K562 (cell line): ENCODE results near the gene SGMS1. TPM values are rescaled to one million over a fixed set of nuclear protein-coding genes. Genes with fewer than 3 reads are reported as not detected.

Experiments used
- ATAC-seq: fragments of 200-7000 bp; cut with Tn5 transposase; 3 replicates; pipeline ENCODE4 v1.9.1; 2020; ENCODE audit warnings: moderate library complexity
- BruUV-seq: library from RNA; stranded (reverse); fragments of 400-500 nt; replicated peaks from 2 replicates; lab custom pipeline; 2021; lab: Mats Ljungman, UMichigan
- CTCF ChIA-PET: fragments of 300-600 bp; formaldehyde crosslinking; extraction: SDS; loops from one replicate; lab custom pipeline; 2021; ENCODE audit warnings: low intra/inter-chr PET ratio; lab: Yijun Ruan, JAX
- POLR2A ChIA-PET: fragments of 300-600, 350-650 bp; sonication (Branson Sonifier 250); formaldehyde crosslinking; extraction: SDS; loops from one replicate; lab custom pipeline; 2021; ENCODE audit warnings: antibody characterized with exemption, inconsistent platforms; lab: Yijun Ruan, JAX
- DNase-seq, 4 experiments: peaks; one replicate each; pipeline versions ENCODE4 v3.0.0 to v3.0.0-alpha.2; 2011 to 2018; ENCODE audit warnings: low spot score in 3 of 4, mixed read lengths in 3 of 4; ENCODE audit errors: extremely low read depth in 1 of 4
- FAIRE-seq: peaks from 2 replicates; lab custom pipeline; 2011; peaks lifted over from hg19 to GRCh38; lab: Jason Lieb, UNC
- H2AFZ ChIP-seq: 2 replicates; pipeline ENCODE4 v1.6.0; 2011; ENCODE audit warnings: low read depth, low read length, control low read depth, inconsistent platforms
- H3K27ac ChIP-seq: fragments of 200-600 bp; 3 replicates; pipeline ENCODE4 v1.8.0; 2011; ENCODE audit warnings: low read depth, mild to moderate bottlenecking, control low read depth, inconsistent platforms, low read length, moderate library complexity, mixed read lengths; ENCODE audit errors: extremely low read depth
- H3K27me3 ChIP-seq, 2 experiments: fragments of 300-600 bp in 1 of 2; 2 replicates in 1 of 2; 3 replicates in 1 of 2; pipeline versions ENCODE4 v1.6.0 to v1.8.0; 2011; ENCODE audit warnings: inconsistent platforms in 2 of 2, low read length in 2 of 2, mild to moderate bottlenecking in 1 of 2, mixed read lengths in 1 of 2, moderate library complexity in 1 of 2; ENCODE audit not compliant: control insufficient read depth in 2 of 2, insufficient read depth in 2 of 2
- H3K36me3 ChIP-seq: fragments of 300-600 bp; 3 replicates; pipeline ENCODE4 v1.8.0; 2011; ENCODE audit warnings: mild to moderate bottlenecking, low read length, inconsistent platforms; ENCODE audit not compliant: control insufficient read depth, insufficient read depth
- H3K4me1 ChIP-seq, 2 experiments: fragments of 200-600 bp in 1 of 2; replicated peaks in 1 of 2; 2 replicates in 1 of 2; 3 replicates in 1 of 2; pipeline versions ENCODE4 v1.5.1 to v1.8.0; 2011; ENCODE audit warnings: inconsistent platforms in 2 of 2, low read length in 2 of 2, mild to moderate bottlenecking in 1 of 2, mixed read lengths in 1 of 2, moderate library complexity in 1 of 2; ENCODE audit not compliant: control insufficient read depth in 2 of 2, insufficient read depth in 2 of 2
- H3K4me2 ChIP-seq: 2 replicates; pipeline ENCODE4 v1.6.1; 2011; ENCODE audit warnings: low read length, control low read depth, inconsistent platforms, mixed read lengths; ENCODE audit not compliant: insufficient read depth
- H3K4me3 ChIP-seq: fragments of 200-600 bp; sonication (generic), shearing (Covaris generic); 2 replicates; pipeline ENCODE4 v1.5.1; 2016; ENCODE audit warnings: control low read depth, inconsistent platforms
- H3K79me2 ChIP-seq: fragments of 200-600 bp; 3 replicates; pipeline ENCODE4 v1.8.0; 2011; ENCODE audit warnings: low read length, inconsistent platforms; ENCODE audit not compliant: control insufficient read depth, insufficient read depth
- H3K9ac ChIP-seq, 2 experiments: 2 replicates each; pipeline versions ENCODE4 v1.6.0 to v1.6.1; 2011; ENCODE audit warnings: low read depth in 2 of 2, low read length in 2 of 2, control low read depth in 1 of 2, inconsistent platforms in 1 of 2, mild to moderate bottlenecking in 1 of 2, mixed read lengths in 1 of 2; ENCODE audit not compliant: insufficient read depth in 1 of 2
- H3K9me1 ChIP-seq: one replicate; pipeline ENCODE4 v1.6.0; 2011; ENCODE audit warnings: inconsistent platforms, mild to moderate bottlenecking, low read length, moderate library complexity; ENCODE audit not compliant: control insufficient read depth, insufficient read depth
- H3K9me3 ChIP-seq: replicated peaks from 2 replicates; pipeline ENCODE4 v1.5.1; 2011; ENCODE audit warnings: low read depth, low read length, inconsistent platforms; ENCODE audit not compliant: control insufficient read depth, insufficient read depth
- H4K20me1 ChIP-seq: replicated peaks from 2 replicates; pipeline ENCODE4 v1.6.1; 2011; ENCODE audit warnings: low read length, inconsistent platforms, mixed read lengths; ENCODE audit not compliant: control insufficient read depth, insufficient read depth
- KLF13 ChIP-seq: fragments of 450-650 bp; IDR thresholded peaks from 2 replicates; pipeline ENCODE4 v1.6.1; 2016; ENCODE audit warnings: missing genetic modification characterization, low read depth, mild to moderate bottlenecking, missing compliant biosample characterization, moderate library complexity, borderline replicate concordance
- LARP7 ChIP-seq: fragments of 450-650 bp; IDR thresholded peaks from 2 replicates; pipeline ENCODE4 v1.6.1; 2016
- MBD2 ChIP-seq: sonication (generic); IDR thresholded peaks from 2 replicates; pipeline ENCODE4 v1.6.1; 2016; ENCODE audit warnings: low read depth, borderline replicate concordance
- MITF ChIP-seq: IDR thresholded peaks from 2 replicates; pipeline ENCODE4 v1.6.1; 2014; ENCODE audit warnings: antibody characterized with exemption
- NR0B1 ChIP-seq: fragments of 450-650 bp; IDR thresholded peaks from one replicate; pipeline ENCODE4 v1.6.1; 2018; ENCODE audit warnings: mild to moderate bottlenecking, moderate library complexity; ENCODE audit not compliant: partially characterized antibody
- TGIF2 ChIP-seq: sonication (generic); formaldehyde crosslinking; IDR thresholded peaks from 2 replicates; pipeline ENCODE4 v1.8.1; 2022; ENCODE audit warnings: mild to moderate bottlenecking, missing genetic modification reagents, moderate library complexity
- TOE1 ChIP-seq, 2 experiments: fragments of 450-650 bp in 1 of 2; sonication (generic) in 1 of 2; formaldehyde crosslinking in 1 of 2; IDR thresholded peaks; 2 replicates each; pipeline versions ENCODE4 v1.7.1 to v1.8.0; 2016 to 2022; ENCODE audit warnings: borderline replicate concordance in 2 of 2, mild to moderate bottlenecking in 2 of 2, antibody characterized with exemption in 1 of 2, inconsistent platforms in 1 of 2, low read depth in 1 of 2, missing genetic modification reagents in 1 of 2, moderate library complexity in 1 of 2
- ZNF592 ChIP-seq: fragments of 450-650 bp; IDR thresholded peaks from 2 replicates; pipeline ENCODE4 v1.6.1; 2017; ENCODE audit warnings: antibody characterized with exemption, mild to moderate bottlenecking
- ZNF76 ChIP-seq: fragments of 250-450 bp; sonication (Bioruptor Pico); IDR thresholded peaks from 2 replicates; pipeline ENCODE4 v1.4.0; 2020; ENCODE audit warnings: mild to moderate bottlenecking, moderate library complexity, borderline replicate concordance
- WGBS: fragments of 100-300 bp; shearing (Covaris generic); methylation state at CpG from one replicate; pipeline ENCODE4 v1.1.6; 2016; ENCODE audit warnings: low coverage, mixed read lengths; ENCODE audit not compliant: insufficient coverage; ENCODE audit errors: missing lambda C conversion rate; 5-methylcytosine and 5-hydroxymethylcytosine counted together
- in situ Hi-C: fragments of 300-500 bp; cut with MboI; formaldehyde crosslinking; loops from 4 replicates; pipeline ENCODE4 v1.15.0; 2018; ENCODE audit warnings: inconsistent platforms, mixed read lengths
- intact Hi-C: fragments of 100-400 bp; cut with micrococcal nuclease; formaldehyde crosslinking; loops from 2 replicates; pipeline ENCODE4 v1.14.2; 2022
- polyA plus RNA-seq, 8 experiments: library from polyadenylated mRNA; depleted of rRNA in 4 of 8; stranded (reverse) in 5 of 8; unstranded in 3 of 8; fragments of >200 nt; fragmentation: Nextera tagmentation in 2 of 8; fragmentation: Illumina TruSeq in 1 of 8; extraction: Ambion mirVana in 2 of 8; extraction: Trizol in 1 of 8; gene quantifications; 2 replicates each; pipeline versions ENCODE4 v1.2.1 to v1.2.3, GENCODE V29; 2011 to 2014; ENCODE audit warnings: inconsistent platforms in 1 of 8, missing spikeins in 1 of 8
- total RNA-seq, 7 experiments: library from RNA; depleted of rRNA in 6 of 7; stranded (reverse); fragments of >200 nt in 6 of 7; fragmentation: Illumina TruSeq in 2 of 7; extraction: Trizol in 2 of 7; gene quantifications; 2 replicates each; pipeline versions ENCODE4 v1.2.1 to v1.2.3, GENCODE V29; 2011 to 2021; ENCODE audit warnings: low replicate concordance in 1 of 7
- TF ChIP-seq, protein P1 (sequence below): IDR thresholded peaks from 2 replicates; pipeline ENCODE4 v1.6.1; 2012; ENCODE audit warnings: low read depth, low read length, improper control_type of control experiment, borderline replicate concordance

SGMS1 gene
- total and polyA plus RNA-seq, 9 of the 15 experiments (the other 6 are each of a cell fraction or from before 2014, with no cell fraction given), result 22.6 to 232 (median 82.2) TPM

DNA sequence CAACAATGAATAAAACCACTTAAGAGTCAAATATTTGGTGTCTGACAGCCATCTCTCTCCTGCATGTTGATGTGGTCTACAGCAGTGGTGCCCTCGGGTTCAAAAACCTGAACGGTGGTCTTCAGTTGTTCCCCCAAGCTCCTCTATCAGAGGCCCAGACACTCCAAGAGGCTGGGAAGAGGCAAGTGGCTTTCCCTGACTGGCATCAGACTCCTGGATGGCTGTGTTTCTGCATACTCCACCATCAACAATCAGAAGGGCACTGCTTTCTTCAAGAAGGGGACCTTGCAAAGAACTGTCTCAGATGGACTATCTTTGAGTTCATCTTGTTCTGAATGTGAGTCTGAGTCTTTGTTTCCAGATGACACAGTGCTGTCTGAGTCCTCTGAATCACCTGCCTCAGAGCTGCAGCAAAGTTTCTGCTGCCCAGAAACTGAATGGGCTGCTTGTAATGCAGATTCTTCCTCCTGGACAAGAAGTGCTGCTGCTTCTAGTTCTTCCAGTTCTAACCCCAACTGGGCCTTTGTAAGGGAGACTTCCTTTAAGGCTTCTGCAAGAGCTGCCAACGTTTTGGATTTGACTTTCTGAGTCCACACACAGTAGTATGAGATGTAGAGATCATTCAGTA, 5.9 kb upstream of the SGMS1 start (continued):
- TF ChIP-seq ZNF76, result no peak
- TF ChIP-seq, protein P1, sequence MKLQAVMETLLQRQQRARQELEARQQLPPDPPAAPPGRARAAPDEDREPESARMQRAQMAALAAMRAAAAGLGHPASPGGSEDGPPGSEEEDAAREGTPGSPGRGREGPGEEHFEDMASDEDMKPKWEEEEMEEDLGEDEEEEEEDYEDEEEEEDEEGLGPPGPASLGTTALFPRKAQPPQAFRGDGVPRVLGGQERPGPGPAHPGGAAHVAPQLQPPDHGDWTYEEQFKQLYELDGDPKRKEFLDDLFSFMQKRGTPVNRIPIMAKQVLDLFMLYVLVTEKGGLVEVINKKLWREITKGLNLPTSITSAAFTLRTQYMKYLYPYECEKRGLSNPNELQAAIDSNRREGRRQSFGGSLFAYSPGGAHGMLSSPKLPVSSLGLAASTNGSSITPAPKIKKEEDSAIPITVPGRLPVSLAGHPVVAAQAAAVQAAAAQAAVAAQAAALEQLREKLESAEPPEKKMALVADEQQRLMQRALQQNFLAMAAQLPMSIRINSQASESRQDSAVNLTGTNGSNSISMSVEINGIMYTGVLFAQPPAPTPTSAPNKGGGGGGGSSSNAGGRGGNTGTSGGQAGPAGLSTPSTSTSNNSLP, result no peak

GRCh38 chr10:50627896-50628295, 4.1 kb upstream of the SGMS1 start:
- POLR2A ChIA-PET, result interaction anchor here (0.5 to 2.6 kb wide), 4 partner anchors 10 to 407 kb away, joined by 3 to 7 read pairs (median 3); no protein-coding TSS in a partner anchor
- Histone ChIP-seq H3K79me2 (peaks cover 20% of the 10 kb centered on the region), H3K27me3 (no peaks in the 10 kb centered on the region), H3K27ac (no peak overlapping the region), H3K4me1 (peaks cover 4 to 25% of the 10 kb centered on the region in 2 experiments; a peak in 4 of 5 replicates), H3K9me1 (no peaks in the 10 kb centered on the region)
- WGBS, result 28% methylated on average over 4 of the region's 4 CpGs
- FAIRE-seq, result no peak
- BruUV-seq, result no TSS peak
- no peak for TF ChIP-seq TGIF2
- TF ChIP-seq NR0B1, result no peak
- TF ChIP-seq LARP7, result no peak
- no peak for TF ChIP-seq MBD2
- no peak for TF ChIP-seq ZNF592
- TF ChIP-seq TOE1 (IDR thresholded peaks at IDR 0.05; ENCODE audit: borderline replicate concordance), result no peak
- TF ChIP-seq TOE1 (CRISPR knock-in tag; IDR thresholded peaks at IDR 0.05; ENCODE audit: borderline replicate concordance, low read depth), result no peak
- TF ChIP-seq KLF13 (tag), result no peak
- TF ChIP-seq MITF, result no peak
- TF ChIP-seq, all 486 proteins: peak for 0
- ATAC-seq, result no peak
- in situ Hi-C loops, result no loop called here
- H3K9me3 ChIP-seq, result no peaks in the 10 kb centered on the region
- CTCF ChIA-PET, result no interaction called here
- no peak overlapping the region for H3K4me3 ChIP-seq
- no peak overlapping the region for H3K9ac ChIP-seq
- no peak overlapping the region for H3K4me2 ChIP-seq
- H2AFZ ChIP-seq, result no peak overlapping the region
- H4K20me1 ChIP-seq, result no peaks in the 10 kb centered on the region
- intact Hi-C loops, result no loop called here
- H3K36me3 ChIP-seq, result no peaks in the 10 kb centered on the region
- DNase-seq, result no peak
